GM21381 (cell line): ENCODE results near the gene SPRED1.
"Not testable (repeated sequence)": the region's sequence is repeated elsewhere in the genome, so short reads cannot be mapped to it uniquely, and the experiment has no call there.

ENCODE experiments used
- ATAC-seq: cut with Tn5 transposase; IDR thresholded peaks from one replicate; pipeline ENCODE4 v1.9.1; 2021; ENCODE audit warnings: mild to moderate bottlenecking, moderate library complexity; ENCODE audit not compliant: unreplicated experiment

The SPRED1 gene

GRCh38 chr15:38231436-38231835 lies 21.2 kb upstream of the SPRED1 start:
- no peak for ATAC-seq

- ATAC-seq: not testable (repeated sequence)
These were observed 15.6 kb upstream of the SPRED1 start for GRCh38 chr15:38237021-38237420.

GRCh38 chr15:38238311-38238710 lies 14.3 kb upstream of the SPRED1 start:
- ATAC-seq: no peak

GRCh38 chr15:38242055-38242454 lies 10.6 kb upstream of the SPRED1 start:
- ATAC-seq: peak; percentile 82

GRCh38 chr15:38243278-38244055 lies 9.2 kb upstream of the SPRED1 start:
- no peak for ATAC-seq

- no peak for ATAC-seq
These were observed 5.3 kb upstream of the SPRED1 start for GRCh38 chr15:38247336-38247735.

- ATAC-seq: no peak
These were observed 730 bp downstream of the SPRED1 start for GRCh38 chr15:38253351-38253781.

GRCh38 chr15:38254051-38254883 lies 1.6 kb downstream of the SPRED1 start:
- peak; percentile 52 for ATAC-seq

- no peak for ATAC-seq
These were observed 3.1 kb downstream of the SPRED1 start for GRCh38 chr15:38255690-38256089.

GRCh38 chr15:38257676-38258075 lies 5.0 kb downstream of the SPRED1 start:
- no peak for ATAC-seq

GRCh38 chr15:38259134-38259533 lies 6.5 kb downstream of the SPRED1 start:
- no peak for ATAC-seq

GRCh38 chr15:38260077-38260476 lies 7.4 kb downstream of the SPRED1 start:
- no peak for ATAC-seq

GRCh38 chr15:38263251-38263650 lies 10.6 kb downstream of the SPRED1 start:
- ATAC-seq: no peak

- ATAC-seq: no peak
These were observed 11.4 kb downstream of the SPRED1 start for GRCh38 chr15:38263996-38264395.

- no peak for ATAC-seq
These were observed 13.8 kb downstream of the SPRED1 start for GRCh38 chr15:38266247-38266986.

GRCh38 chr15:38267421-38268022 lies 14.9 kb downstream of the SPRED1 start:
- ATAC-seq: no peak

- ATAC-seq: no peak
These were observed 18.5 kb downstream of the SPRED1 start for GRCh38 chr15:38271144-38271543.

- no peak for ATAC-seq
These were observed 19.3 kb downstream of the SPRED1 start for GRCh38 chr15:38271895-38272294.

GRCh38 chr15:38272431-38272830 lies 19.8 kb downstream of the SPRED1 start:
- ATAC-seq: not testable (repeated sequence)

- no peak for ATAC-seq
These were observed 21.5 kb downstream of the SPRED1 start for GRCh38 chr15:38274135-38274534.

- no peak for ATAC-seq
These were observed 23.3 kb downstream of the SPRED1 start for GRCh38 chr15:38275959-38276358.
